ENCODE data around the gene AACS. TPM values are rescaled to one million over a fixed set of nuclear protein-coding genes. Genes with fewer than 3 reads are reported as not detected.

Gene AACS
- total and polyA plus RNA-seq, 2 of the 4 experiments (the other 2 are of a cell fraction) = 22.0 to 24.9 TPM

DNA sequence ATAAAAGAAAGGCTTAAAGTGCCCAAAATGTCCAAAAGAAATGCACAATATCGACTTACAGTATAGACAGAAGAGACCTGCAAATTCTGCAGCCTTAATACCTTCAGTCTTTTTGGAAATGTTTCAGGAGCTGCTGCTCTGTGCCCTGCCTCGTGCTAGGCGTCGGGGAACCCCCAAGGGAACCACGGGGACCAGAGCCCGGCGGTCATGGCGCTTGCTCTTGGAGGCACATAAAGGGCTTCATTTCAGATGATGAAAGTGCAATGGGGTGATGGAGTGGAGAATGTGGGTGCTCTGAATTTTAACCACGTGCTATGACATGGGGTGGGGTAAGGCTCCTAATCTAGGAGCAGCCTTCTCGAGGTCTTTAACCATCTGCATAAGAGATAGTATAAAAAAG is 14.8 kb upstream of the AACS start:
- CTCF ChIA-PET = no interaction called here

More for the DNA sequence above, 14.8 kb upstream of the AACS start:
- Histone ChIP-seq H3K36me3 (ENCODE audit: control insufficient read depth, insufficient read depth, low read length) (no peaks in the 10 kb centered on the region), H4K91ac (ENCODE audit: insufficient read depth, low read depth, low read length) (no peak overlapping the region), H3K56ac (ENCODE audit: extremely low read depth, insufficient read depth, low read length) (no peak overlapping the region), H2BK120ac (ENCODE audit: low read depth, low read length) (no peak overlapping the region), H4K20me1 (ENCODE audit: insufficient read depth, low read length) (no peaks in the 10 kb centered on the region), H4K8ac (ENCODE audit: low read depth in 2 of 2, low read length in 2 of 2) (no peak overlapping the region), H3K27me3 (ENCODE audit: control insufficient read depth, insufficient read depth, low read length) (no peaks in the 10 kb centered on the region), H3K4ac (ENCODE audit: low read depth, low read length) (no peak overlapping the region), H2BK20ac (ENCODE audit: low read depth, low read length) (no peak overlapping the region), H2BK5ac (ENCODE audit: low read depth, low read length, poor library complexity, severe bottlenecking) (no peak overlapping the region), H3K9me3 (ENCODE audit: control insufficient read depth, insufficient read depth, low read length) (no peaks in the 10 kb centered on the region), H3K4me1 (ENCODE audit: control insufficient read depth, insufficient read depth, low read length) (no peaks in the 10 kb centered on the region), H3K9me1 (ENCODE audit: insufficient read depth, low read length) (peaks cover 3% of the 10 kb centered on the region; the same call in 1 of the 2 replicates), H2AFZ (replicated peaks; ENCODE audit: low read length, poor library complexity) (peak overlapping the region; percentile 15), H3K9ac (ENCODE audit: low read depth, low read length) (no peak overlapping the region), H2AK9ac (replicated peaks; ENCODE audit: low read depth, low read length, poor library complexity) (no peak overlapping the region), H3K4me3 (ENCODE audit: insufficient read depth, low read depth, low read length) (no peak overlapping the region), H3K79me1 (ENCODE audit: low read depth in 1 of 2, low read length in 2 of 2) (no peaks in the 10 kb centered on the region), H3K14ac (replicated peaks; ENCODE audit: low read depth, low read length) (no peak overlapping the region), H3K18ac (ENCODE audit: low read depth, low read length) (no peak overlapping the region), H2AK5ac (ENCODE audit: low read depth, low read length) (no peak overlapping the region), H2BK15ac (ENCODE audit: low read depth, low read length) (no peak overlapping the region), H3K4me2 (ENCODE audit: low read depth, low read length) (no peak overlapping the region), H3K27ac (ENCODE audit: insufficient read depth, low read length) (no peak overlapping the region), H4K5ac (ENCODE audit: low read depth, low read length) (no peak overlapping the region), H3K23ac (ENCODE audit: low read depth, low read length) (no peak overlapping the region)
- ATAC-seq (ENCODE audit: low read depth) (no peak), DNase-seq (no peak)
- intact Hi-C loops (cut with micrococcal nuclease) (no loop called here), dilution Hi-C loops (cut with HindIII; ENCODE audit: low sequenced_read_pairs, unreplicated experiment) (no loop called here), in situ Hi-C loops (cut with MboI; ENCODE audit: low sequenced_read_pairs) (no loop called here)
- WGBS, 2 experiments (ENCODE audit: extremely low coverage in 2 of 2, insufficient read length in 1 of 2) = no CpG with 5 or more reads among the region's 10 CpGs
- no TSS peak for BruUV-seq (replicated peaks)
- no peak for TF ChIP-seq FOS (IDR thresholded peaks at IDR 0.05; ENCODE audit: low read depth, low read length)
- TF ChIP-seq NFE2L2 (IDR thresholded peaks at IDR 0.05; ENCODE audit: low read depth, low read length) = no peak
- no peak for TF ChIP-seq CTCF (conservative IDR thresholded peaks at IDR 0.05; ENCODE audit: low read depth, low read length)
- no peak for TF ChIP-seq BHLHE40 (IDR thresholded peaks at IDR 0.05; ENCODE audit: low read depth, low read length)
- POLR2A ChIA-PET (ENCODE audit: unreplicated experiment) = no interaction called here
